ENCODE results near the gene TMEM201. TPM values are rescaled to one million over a fixed set of nuclear protein-coding genes. Genes with fewer than 3 reads are reported as not detected.

TMEM201 gene, protein sequence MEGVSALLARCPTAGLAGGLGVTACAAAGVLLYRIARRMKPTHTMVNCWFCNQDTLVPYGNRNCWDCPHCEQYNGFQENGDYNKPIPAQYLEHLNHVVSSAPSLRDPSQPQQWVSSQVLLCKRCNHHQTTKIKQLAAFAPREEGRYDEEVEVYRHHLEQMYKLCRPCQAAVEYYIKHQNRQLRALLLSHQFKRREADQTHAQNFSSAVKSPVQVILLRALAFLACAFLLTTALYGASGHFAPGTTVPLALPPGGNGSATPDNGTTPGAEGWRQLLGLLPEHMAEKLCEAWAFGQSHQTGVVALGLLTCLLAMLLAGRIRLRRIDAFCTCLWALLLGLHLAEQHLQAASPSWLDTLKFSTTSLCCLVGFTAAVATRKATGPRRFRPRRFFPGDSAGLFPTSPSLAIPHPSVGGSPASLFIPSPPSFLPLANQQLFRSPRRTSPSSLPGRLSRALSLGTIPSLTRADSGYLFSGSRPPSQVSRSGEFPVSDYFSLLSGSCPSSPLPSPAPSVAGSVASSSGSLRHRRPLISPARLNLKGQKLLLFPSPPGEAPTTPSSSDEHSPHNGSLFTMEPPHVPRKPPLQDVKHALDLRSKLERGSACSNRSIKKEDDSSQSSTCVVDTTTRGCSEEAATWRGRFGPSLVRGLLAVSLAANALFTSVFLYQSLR
- 3.2 and 5.1 TPM in 2 replicates for total RNA-seq

GRCh38 chr1:9588551-9589143 is at the start of gene TMEM201:
TSS of gene TMEM201 (plus strand) at chr1:9588911. CDS start at chr1:9588931, 20 bp downstream.

GRCh38 chr1:9539165-9539828 is 49.4 kb upstream of the TMEM201 start, which contains the start of gene SLC25A33:
TSS of gene SLC25A33 (plus strand) at chr1:9539465. CDS start at chr1:9539692, 227 bp downstream.

DNA sequence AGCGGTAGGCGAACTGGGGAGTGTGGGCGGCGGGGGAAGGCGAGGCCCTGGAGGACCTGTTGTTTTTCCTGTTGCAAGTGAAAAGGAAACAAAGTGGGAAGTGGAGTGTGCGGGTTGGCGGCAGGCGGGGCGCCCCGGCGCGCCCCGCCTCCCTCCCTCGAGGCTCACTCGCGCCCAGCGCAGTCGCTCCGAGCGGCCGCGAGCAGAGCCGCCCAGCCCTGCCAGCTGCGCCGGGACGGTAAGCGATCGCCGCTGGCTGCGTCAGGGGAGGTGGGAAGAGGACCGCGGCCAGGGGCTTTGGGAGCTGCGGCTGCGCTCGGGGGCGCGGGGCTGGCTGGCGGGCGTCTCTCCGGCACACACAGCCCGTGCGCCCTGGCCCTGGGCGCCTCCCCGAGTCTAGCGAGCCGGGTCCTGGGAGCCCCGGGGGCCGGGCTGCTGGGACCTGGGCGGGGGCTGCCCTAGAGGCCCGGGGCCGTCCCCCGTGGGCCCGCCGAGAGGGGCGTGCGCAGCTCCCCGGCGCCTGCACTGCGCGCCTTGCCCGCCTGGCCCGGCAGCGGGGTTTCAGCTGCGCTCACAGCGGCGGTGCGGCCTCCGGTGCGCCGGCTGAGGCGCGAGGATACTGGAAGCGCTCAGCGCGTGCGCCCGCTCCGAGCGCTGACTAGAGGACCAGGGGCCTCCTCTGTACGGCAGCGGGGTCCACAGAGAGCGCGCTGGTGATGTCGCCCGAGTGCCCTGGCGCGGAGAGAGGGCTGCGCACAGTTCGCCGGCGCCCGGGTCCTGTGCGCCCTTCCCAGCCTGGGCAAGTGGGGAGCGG is 63.1 kb downstream of the TMEM201 start, which contains the start of gene PIK3CD:
PIK3CD (plus strand) TSS at position 167 of the 814 bp plus-strand sequence. CDS start 58,725 bp downstream, outside the sequence.

Other genes starting within 250 kb of the TMEM201 start
- gene SLC25A33, start 49.4 kb upstream of the TMEM201 start, total RNA-seq = 3.5 and 4.0 TPM in 2 replicates
- gene PIK3CD, start 62.8 kb downstream of the TMEM201 start, total RNA-seq = 6.3 and 6.9 TPM in 2 replicates
- gene CLSTN1, start 235.1 kb downstream of the TMEM201 start, total RNA-seq = 100 and 120 TPM in 2 replicates

Measured in smooth muscle cell of trachea (primary cell).